Measurements from ENCODE around the gene PDE6G.
"Not testable (repeated sequence)": the region's sequence is repeated elsewhere in the genome, so short reads cannot be mapped to it uniquely, and the experiment has no call there.

The PDE6G gene

DNA sequence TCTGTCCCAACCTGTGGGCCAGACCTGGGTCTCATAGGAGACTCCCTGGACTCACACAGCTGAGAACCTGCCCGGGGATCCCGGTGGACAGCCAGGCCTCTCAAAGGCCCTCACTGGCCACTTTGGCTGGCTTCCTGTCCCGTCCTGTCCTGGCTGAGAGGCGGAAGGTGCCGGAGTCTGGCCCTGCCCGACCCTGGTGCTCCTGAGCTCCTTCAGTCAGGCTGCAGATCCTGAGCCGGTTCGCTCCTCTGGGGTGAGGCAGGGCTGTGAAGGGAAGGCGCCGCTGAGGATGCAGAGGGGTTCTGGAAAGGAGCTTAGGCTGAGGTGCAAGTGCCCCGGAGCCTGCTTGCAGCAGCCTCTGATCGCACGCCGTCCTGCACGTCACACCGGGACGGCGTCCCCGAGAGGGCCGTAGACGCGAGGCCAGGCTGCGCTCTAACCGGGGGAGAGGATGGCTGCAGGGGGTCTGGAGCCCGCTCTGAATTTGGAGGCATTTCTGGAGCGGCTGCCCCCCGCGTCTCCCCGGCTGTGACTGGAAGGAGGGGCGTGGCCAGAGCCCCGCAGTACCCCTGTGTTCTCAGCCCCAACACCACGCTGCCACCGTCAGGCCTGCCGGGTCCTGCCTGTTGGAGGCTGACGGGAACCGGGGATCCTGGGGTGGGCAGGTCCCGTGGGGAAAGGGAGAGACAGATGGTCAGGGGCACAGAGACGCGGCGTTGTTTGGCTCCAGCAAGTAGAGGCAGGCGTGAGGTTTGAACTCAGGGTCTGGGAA lies 31.6 kb upstream of the PDE6G start:
- DNase-seq (ENCODE audit: low read depth in 2 of 2), result no peak

DNA sequence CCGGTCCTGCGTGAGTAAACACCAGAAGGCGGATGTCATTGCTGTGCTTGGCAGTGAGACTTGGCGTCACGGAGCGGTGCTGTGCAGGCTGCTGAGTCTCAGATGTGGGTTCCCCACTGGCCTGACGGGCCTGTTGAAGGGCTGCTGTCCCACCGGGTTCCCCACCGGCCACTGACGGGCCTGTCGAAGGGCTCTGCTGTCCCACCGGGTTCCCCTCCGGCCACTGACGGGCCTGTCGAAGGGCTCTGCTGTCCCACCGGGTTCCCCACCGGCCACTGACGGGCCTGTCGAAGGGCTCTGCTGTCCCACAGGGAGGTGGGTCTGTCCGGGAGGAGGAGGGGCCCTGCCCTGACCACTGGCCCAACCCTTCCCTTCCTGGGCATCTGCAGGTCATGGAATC lies 30.3 kb upstream of the PDE6G start:
- DNase-seq (ENCODE audit: low read depth in 2 of 2), result no peak

DNA sequence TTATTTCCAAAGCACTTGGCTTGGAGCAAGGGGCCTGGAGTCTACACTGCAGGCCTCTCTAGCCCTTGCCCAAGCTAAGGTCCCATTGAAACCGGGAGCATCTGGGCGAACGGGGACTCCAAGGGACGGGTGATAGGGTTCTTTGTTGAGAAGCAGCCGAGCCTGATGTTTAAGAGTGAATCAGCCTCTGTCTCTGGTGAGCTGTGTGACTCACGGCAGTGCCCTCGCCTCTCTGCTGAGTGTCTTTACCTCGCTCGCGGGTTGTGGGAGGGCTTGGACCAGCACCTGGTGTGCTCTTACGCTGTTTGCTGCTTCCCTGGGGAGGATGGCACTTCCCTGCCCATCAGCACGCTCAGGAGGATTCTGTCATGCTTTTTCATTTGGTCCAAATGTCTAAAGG lies 28.8 kb upstream of the PDE6G start:
- no peak for DNase-seq (ENCODE audit: low read depth in 2 of 2)

DNA sequence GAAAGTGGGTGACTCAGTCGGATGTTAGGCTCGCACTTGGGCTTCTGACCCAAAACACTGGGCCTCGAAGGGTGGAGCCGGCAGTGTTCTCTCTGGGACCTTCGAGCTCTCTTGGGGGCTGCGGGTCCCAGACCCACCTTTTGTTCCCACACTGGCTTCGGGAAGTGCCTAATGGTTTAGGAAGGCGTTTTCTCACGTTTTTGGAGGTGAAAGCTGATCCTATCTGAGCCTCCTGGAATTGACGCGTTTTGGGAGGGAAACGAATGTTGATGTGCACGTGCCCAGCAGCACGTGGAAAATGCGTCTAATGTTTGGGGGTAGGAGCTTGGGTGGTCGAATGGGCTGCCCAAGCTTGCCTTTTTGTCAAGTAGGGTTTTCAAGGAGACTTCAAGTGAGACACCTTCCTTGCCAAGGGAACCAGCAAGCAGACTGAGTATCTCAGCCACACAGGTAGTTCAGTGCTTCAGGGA lies 28.1 kb upstream of the PDE6G start:
- no peak for DNase-seq (ENCODE audit: low read depth in 2 of 2)

DNA sequence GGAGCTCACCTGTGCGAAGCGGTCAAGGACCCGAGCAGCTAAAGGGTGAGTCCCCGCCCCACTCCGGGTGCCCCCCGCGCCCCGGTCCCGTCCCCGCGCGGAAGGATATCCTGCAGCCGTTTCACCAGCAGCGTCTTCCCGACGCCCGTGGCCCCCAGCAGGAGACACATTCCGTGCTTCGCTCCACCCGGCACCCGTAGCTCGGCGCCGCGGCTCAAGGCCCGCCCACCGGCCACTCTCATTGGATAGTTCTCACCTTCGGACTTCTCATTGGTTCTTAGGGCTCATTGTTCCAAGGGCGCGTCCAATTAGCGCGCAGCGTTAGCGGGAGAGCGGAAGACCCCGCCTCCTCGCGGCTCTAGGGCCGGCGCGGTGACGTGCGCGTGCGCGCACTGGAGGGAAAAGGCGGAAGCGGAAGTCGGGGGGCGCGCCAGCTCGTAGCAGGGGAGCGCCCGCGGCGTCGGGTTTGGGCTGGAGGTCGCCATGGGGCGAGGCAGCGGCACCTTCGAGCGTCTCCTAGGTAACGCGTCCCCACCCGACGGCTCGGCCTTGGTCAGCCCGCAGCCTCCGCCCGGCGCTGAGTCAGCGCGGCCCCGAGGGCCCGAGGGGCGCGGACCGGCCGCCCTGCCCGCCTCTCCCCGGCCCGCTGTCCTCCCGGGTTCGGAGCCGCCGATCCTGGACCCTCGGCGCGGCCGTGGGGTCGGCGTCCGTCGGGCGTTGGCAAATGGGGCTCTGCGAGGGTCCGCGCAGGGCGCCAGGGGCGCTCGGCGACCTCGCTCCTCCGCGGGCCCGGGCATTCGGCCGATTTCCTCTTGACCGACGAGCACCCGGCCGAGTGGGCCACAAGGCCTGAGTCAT lies 27.5 kb upstream of the PDE6G start, which contains the start of the genes ARL16 and HGS:
Gene ARL16 (minus strand): TSS at position 214 of the 858 bp plus-strand sequence. CDS start 44 bp downstream, at position 170.
Gene HGS (plus strand): TSS at position 428 of the 858 bp plus-strand sequence. CDS start 56 bp downstream, at position 484.
- peak; percentile 98 to 99 for DNase-seq (ENCODE audit: low read depth in 2 of 2)

DNA sequence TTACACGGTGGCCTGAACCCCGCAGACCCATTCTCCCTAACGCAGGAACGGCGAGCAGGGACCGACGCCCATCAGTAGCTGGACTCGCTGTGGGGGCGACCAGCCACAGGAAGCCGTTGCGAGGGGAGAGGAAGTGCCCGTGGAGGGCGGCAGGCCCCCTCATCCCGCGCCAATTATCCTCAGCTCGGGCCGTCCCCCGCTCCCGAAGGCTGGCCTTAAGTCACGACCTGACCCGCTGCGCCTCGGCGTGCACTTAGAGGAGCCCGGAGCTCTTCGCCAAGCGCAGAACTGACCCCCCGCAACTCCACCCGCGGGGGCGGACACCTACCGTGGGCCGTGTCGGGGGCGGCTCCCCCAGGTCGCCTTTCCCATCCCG lies 26.9 kb upstream of the PDE6G start:
- DNase-seq (ENCODE audit: low read depth in 2 of 2), result no peak

DNA sequence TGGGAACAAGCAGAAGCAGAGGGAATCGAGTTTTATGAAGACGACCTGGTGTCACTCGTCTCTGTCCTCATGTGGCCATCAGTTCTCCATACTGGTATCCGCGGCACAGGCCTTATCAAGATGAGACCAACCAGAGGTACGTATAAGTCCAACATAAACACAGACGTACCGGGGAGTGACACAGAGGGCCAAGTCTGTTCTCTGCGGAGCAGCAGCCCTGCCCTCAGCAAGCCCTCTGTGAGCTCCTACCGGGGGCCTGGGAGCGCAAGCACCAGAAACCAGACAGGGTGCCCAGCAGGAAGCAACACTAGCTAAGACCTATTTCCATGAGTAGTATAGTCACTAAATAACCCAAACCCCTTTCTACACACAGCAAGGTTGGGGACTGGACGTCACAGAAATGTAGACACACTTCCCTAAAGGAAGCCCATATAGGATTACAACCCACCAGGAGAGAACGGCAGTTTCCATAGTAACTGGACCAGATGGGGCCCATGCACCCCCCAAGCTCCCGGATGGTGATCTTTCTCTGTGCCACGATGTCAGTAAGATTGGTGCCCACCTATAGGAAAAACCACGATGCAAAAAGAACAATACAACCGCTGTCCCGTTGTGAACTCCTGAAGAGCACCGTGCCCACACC lies 26.3 kb upstream of the PDE6G start:
- DNase-seq (ENCODE audit: low read depth in 2 of 2), result no peak

DNA sequence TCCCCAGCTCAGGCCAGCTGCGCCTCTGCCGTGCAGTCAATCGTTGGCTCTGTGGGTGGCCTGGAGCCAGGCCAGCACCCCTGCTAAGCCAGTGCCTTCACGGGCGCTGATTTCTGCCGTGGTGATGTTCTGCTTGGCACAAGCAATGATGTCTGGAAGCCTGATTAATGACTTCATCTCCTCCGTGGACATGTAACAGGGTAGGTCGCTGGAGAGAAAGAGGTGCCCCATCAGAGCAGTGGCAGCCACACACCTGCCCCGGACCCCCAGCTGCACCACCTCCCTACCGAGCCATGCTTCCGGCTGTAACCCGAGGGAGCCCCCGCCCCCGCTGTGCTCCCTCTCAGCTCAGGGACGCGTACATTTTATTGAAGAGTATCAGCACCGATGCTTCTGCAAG lies 25.3 kb upstream of the PDE6G start:
- no peak for DNase-seq (ENCODE audit: low read depth in 2 of 2)

DNA sequence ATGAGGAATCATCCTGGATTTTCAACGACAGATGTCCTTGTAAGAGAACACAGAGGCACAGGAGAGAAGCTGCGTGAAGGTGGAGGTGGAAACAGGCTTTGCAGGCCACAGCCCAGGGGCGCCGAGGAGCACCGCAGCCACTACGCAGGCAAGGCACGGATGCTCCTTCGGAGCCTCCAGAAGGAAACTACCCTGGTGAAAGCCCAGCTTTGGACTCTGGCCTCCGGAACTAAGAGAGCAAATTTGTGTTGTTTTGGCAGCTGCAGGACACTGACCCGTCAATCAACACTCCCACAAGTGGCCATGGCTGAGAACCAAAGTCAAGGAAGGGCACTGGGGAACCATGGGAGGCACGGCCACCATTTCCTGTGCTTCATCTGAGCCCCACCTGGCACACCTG lies 23.8 kb upstream of the PDE6G start:
- no peak for DNase-seq (ENCODE audit: low read depth in 2 of 2)

DNA sequence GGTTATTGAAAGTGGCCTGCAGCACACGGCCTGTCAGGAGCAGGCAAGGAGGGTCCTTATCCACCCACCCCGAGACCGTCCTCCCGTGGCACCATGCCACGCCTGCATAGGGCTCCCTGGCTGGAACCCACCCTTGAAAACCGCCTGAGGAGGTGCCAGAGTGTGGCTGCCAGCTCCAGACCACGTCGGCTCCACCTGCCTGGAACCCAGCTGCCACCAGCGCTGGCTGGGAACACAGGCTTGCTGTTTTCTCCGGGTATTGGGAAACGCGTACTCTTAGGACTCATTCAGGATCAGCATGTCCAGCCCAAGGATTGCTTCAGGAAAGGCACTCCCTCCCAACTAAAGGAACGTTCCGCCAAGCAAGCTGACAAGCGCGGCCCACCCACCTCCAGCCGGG lies 20.6 kb upstream of the PDE6G start:
- DNase-seq (ENCODE audit: low read depth in 2 of 2), result no peak

DNA sequence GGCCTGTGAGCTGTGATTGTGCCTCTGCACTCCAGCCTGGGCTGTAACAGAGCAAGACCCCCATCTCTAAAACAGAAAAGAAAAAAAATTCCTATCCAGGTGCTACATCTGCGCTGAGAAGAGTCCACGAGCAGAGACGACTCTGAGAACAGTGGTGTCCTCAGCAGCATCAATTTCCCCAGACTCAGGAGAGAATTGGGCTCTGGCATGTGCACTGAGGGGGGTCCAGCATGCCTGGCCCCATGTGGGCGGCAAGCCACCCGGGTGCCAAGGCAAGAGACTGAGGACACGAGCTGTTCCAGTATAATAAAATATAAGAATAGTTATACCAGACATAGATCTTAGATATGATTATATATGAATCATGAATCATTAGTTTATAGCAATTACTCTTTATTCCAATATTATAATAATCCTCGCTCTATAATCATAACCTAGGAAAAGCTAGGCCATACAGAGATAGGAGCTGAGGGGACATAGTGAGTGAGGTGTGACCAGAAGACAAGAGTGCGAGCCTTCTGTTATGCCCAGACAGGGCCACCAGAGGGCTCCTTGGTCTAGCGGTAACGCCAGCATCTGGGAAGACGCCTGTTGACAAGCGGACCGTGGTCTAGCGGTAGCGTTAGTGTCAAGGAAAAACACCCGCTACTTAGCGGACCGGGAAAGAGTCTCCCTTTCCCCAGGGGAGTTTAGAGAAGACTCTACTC lies 19.3 kb upstream of the PDE6G start:
- DNase-seq (ENCODE audit: low read depth in 2 of 2), result not testable (repeated sequence)

DNA sequence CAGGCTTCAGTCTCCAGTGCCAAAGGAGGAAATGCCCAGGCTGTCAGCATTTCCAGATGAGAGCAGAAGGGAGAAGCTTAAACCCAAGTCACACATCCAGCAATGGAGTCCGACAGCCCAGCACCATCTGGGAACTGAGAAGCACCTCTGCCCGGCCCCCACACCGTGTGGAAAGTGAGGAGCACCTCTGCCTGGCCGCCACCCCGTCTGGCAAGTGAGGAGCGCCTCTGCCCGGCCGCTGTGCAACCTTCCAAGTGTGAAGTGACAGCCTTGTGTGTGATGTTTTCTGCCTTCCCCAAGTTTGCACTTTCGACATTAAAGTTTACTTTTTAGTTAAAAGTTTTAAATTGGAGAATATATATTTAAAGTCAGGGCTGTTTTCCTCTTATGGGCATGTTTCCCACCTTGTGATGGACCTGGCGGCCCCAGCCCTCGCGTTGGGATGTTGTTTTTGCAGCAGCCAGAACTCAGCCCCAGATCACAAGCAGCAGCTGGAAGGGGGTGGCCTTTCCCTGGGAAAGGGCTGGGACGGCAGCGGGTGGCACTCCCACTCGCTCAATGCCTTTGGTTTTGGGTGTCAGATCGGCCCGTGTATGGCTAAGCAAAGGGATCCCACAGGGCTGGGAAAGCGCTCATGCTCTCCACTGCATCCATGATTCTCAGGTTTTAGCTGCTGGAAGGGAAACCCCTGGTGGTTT lies 17.4 kb upstream of the PDE6G start:
- DNase-seq (ENCODE audit: low read depth in 2 of 2), result no peak

DNA sequence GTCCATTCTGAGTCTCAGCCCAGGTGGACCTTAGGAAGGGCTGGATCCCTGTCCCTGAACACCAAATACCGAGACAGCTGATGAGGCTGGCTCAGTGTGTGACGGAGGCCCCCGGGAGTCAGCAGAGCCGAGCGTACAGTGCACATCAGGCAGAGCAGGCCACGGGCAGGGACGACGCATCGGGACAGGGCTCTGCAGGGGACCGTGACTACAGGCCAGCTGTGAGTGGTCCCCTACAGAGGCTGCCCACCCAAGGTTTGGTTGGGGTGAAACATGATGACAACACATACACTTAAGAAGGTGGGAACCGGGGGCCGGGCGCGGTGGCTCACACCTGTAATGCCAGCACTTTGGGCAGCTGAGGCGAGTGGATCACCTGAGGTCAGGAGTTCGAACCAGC lies 16.6 kb upstream of the PDE6G start:
- DNase-seq (ENCODE audit: low read depth in 2 of 2), result no peak

DNA sequence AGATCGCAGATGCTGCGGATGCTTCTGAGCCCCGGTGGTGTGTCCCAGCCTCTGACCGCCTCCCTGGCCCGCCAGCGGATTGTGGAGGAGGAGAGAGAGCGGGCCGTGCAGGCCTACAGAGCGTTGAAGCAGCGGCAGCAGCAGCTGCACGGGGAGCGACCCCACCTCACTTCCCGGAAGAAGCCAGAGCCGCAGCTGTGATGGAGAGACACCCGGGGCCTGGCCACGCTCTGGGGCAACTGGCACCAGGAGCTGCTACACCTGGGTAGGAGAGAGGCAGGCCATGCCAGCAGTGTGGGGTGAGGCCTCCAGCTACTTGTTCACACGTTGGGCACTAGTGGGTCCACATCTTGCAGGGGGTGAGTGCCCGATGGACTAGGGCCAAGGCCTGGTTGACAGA lies 16.2 kb upstream of the PDE6G start:
- no peak for DNase-seq (ENCODE audit: low read depth in 2 of 2)

DNA sequence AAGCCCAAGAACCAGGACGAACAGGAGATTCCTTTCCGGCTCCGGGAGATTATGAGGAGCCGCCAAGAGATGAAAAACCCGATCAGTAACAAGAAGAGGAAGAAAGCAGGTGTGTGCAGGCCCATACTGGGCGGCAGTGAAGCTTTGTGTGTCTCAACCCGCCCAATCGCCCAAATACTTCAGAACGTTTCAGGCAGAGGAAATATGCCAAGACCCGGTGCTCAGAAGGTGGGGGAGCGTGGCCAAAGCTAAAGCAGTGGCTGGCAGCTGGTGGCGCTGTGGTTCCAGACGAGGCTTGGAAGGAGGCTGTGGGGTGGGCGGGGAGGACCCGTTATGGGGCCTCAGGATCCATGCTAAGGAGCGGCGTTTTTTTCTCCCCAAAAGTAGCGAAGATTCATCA lies 11.4 kb upstream of the PDE6G start:
- DNase-seq (ENCODE audit: low read depth in 2 of 2), result no peak

DNA sequence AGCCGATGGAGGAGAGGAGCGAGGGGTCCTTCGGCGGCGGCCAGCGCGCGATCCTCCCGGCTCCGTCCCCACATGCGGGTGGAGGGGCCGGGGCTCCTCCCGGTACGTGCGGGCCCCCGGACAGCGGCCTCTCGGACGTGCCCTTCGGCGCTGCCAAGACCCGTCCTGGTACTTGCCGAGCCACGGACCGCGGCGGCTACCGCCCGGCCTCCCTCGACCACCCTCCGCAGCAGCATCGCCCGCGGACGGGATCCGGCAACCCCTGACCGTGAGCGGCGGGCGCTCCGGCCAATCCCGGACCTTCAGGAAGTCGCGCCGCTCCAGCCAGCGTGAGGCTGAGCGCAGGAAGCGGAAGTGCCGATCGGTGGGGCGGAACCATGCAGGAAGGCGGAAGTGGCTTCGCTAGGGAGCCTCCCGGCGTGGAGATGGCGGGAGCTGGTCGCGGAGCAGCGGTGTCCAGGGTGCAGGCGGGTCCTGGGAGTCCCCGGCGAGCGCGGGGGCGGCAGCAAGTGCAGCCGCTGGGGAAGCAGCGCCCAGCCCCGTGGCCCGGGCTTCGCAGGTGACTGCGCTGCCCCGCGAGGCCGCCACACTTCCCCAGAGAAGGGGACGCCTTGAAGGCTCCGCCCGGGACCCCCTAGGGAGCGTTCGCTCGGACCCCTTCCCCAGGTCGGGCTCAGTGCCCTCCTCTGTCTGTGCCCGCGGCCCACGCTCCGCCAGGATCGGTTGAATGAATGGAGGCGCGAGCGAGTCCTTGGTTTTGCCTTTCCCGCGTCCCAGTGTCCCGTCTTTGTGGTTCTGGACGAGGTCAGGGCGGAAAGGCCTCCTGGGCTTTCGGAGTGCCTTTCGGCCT lies 10.2 kb upstream of the PDE6G start, which contains the start of the genes CCDC137 and OXLD1:
Gene CCDC137 (plus strand): TSS at position 396 of the 850 bp plus-strand sequence. CDS start 30 bp downstream, at position 426.
Gene OXLD1 (minus strand): TSS at position 264 of the 850 bp plus-strand sequence. CDS start 28 bp downstream, at position 236.
- DNase-seq (ENCODE audit: low read depth in 2 of 2), result peak; percentile 87 to 90

DNA sequence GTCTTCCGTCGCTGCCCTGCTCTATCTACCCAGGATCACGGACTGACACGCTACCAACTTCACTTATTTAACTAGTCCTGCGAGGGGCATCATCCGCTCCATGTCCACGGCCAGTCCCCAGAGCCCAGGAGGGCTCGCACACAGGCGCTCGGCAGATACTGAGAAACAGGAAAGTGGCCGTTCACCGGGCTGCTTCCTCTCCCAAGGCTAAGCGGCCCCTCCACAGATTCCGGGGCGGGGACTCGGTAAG lies 9.7 kb upstream of the PDE6G start:
- no peak for DNase-seq (ENCODE audit: low read depth in 2 of 2)

DNA sequence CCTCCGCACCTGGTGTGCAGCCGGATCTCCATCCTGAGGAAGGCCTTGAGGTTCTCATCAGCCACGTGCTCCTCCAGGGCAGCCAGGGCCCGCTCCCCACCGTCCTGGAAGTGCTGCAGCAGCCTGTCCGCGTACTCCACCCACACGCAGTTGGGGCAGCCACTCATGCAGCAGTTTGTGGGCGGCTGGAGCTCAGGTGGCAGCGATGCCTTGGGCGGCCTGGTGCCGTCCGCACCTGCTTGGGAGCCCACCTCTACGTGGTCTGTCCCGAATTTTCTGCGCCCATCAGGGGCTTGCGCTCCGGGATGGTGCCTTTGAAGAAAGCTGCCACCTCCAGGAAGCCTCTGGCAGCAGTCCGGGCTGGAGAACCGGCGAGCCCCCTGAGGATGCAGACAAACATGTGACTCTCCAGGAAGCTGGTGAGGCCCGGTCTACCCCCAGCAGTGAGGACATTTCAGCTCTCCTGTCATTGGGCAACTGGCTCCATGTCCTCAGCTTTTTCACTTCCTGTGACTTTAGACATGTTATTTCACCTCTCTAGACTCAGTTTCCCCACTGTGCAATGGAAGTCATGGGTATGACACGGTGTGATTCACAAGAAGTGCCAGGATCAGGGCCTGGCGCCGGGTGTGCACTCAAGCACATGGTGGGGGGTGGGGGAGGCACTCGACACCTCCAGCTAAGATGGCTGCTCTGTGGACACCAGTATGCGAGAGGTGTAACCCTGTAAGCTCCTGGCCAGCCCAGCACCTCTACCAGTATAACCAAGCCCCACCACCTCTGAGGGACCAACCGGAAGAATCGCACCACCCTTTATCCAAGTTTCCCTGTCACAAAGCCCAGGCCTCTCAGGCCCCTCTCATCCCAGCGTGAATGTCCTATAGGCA lies 9.1 kb upstream of the PDE6G start:
- no peak for DNase-seq (ENCODE audit: low read depth in 2 of 2)

DNA sequence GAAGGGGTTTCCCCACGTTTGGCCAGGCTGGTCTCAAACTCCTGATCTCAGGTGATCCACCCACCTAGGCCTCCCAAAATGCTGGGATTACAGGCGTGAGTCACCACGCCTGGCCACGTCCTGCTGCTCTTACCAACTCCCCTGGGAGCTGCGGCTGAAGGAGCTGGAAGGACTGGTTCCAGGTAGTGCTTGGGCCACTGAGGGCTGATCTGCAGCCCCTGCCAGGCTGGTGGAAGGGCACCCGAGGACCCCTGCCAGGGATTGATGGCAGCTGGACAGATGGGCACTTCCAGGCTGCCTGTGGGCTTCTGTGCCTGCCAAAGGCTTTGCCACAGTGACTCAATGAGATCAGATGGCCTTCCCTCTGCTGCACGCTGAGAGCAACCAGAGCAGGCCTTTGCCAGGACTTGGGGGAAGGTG lies 7.7 kb upstream of the PDE6G start:
- DNase-seq (ENCODE audit: low read depth in 2 of 2), result no peak

All from fibroblast of skin of left biceps (primary cell).